ENCODE results near the gene LYPLAL1. TPM values are rescaled to one million over a fixed set of nuclear protein-coding genes. Genes with fewer than 3 reads are reported as not detected.

LYPLAL1 gene
- total and polyA plus RNA-seq, 2 of the 8 experiments (the other 6 are each of a cell fraction or from before 2014, with no cell fraction given): 6.3 to 23.8 TPM

- no peaks in the 10 kb centered on the region for H3K79me1 ChIP-seq (ENCODE audit: low read depth, low read length)
- H3K18ac ChIP-seq (ENCODE audit: extremely low read depth, low read length): no peak overlapping the region
- DNase-seq (ENCODE audit: low read depth in 1 of 2, low spot score in 2 of 2): no peak
- TF ChIP-seq MAX (IDR thresholded peaks at IDR 0.05) (no peak), SIX5 (IDR thresholded peaks at IDR 0.05; ENCODE audit: low read depth, low read length) (no peak), USF2 (IDR thresholded peaks at IDR 0.05; ENCODE audit: low read length) (no peak), KDM1A (IDR thresholded peaks at IDR 0.05; ENCODE audit: borderline replicate concordance, low read length) (no peak), TBP (IDR thresholded peaks at IDR 0.05; ENCODE audit: low read depth, low read length) (no peak), JUN (IDR thresholded peaks at IDR 0.05; ENCODE audit: low read depth, low read length) (no peak)
- no peak overlapping the region for H3K14ac ChIP-seq (ENCODE audit: insufficient read length)
- H3K4me1 ChIP-seq (replicated peaks in 1 of 4; ENCODE audit: control insufficient read depth in 3 of 4, insufficient read depth in 4 of 4, low read length in 3 of 4): no peaks in the 10 kb centered on the region
- no peak overlapping the region for H2BK15ac ChIP-seq (ENCODE audit: low read length)
- no peak overlapping the region for H2AFZ ChIP-seq (ENCODE audit: low read length)
- H2BK5ac ChIP-seq (ENCODE audit: low read depth, low read length): no peak overlapping the region
- no peak overlapping the region for H2AK5ac ChIP-seq (ENCODE audit: low read depth, low read length)
- H4K20me1 ChIP-seq (replicated peaks in 1 of 2; ENCODE audit: control insufficient read depth in 1 of 2, insufficient read depth in 2 of 2, low read length in 2 of 2): no peaks in the 10 kb centered on the region
- no peaks in the 10 kb centered on the region for H3K36me3 ChIP-seq (ENCODE audit: control insufficient read depth in 2 of 4, insufficient read depth in 4 of 4, low read length in 3 of 4)
- no peak overlapping the region for H3K9ac ChIP-seq (replicated peaks in 1 of 4; ENCODE audit: extremely low read depth in 1 of 4, low read depth in 3 of 4, low read length in 3 of 4)
- H2BK120ac ChIP-seq (replicated peaks; ENCODE audit: low read depth, low read length): no peak overlapping the region
- H3K27ac ChIP-seq (ENCODE audit: low read depth, low read length): no peak overlapping the region
- ChIA-PET POLR2A (ENCODE audit: partially characterized antibody) (no interaction called here), CTCF (ENCODE audit: partially characterized antibody) (no interaction called here)
- no peak overlapping the region for H2BK20ac ChIP-seq (ENCODE audit: low read length)
- no peak overlapping the region for H4K8ac ChIP-seq (ENCODE audit: extremely low read depth, insufficient read depth, low read length)
- H3K56ac ChIP-seq (replicated peaks; ENCODE audit: insufficient read length, low read depth, low read length): no peak overlapping the region
- H3K23ac ChIP-seq (ENCODE audit: insufficient read length): no peak overlapping the region
- no peak overlapping the region for H3K4me2 ChIP-seq (ENCODE audit: insufficient read depth in 1 of 2, low read depth in 2 of 2, low read length in 2 of 2)
- FAIRE-seq: no peak
- H3K4me3 ChIP-seq (ENCODE audit: extremely low read depth in 1 of 4, insufficient read depth in 2 of 4, low read depth in 3 of 4, low read length in 4 of 4): no peak overlapping the region
- no peaks in the 10 kb centered on the region for H3K23me2 ChIP-seq (ENCODE audit: low read depth, low read length)
- no peaks in the 10 kb centered on the region for H3K27me3 ChIP-seq (replicated peaks in 1 of 4; ENCODE audit: control insufficient read depth in 3 of 4, extremely low read depth in 1 of 4, insufficient read depth in 3 of 4, low read length in 3 of 4)
- no peaks in the 10 kb centered on the region for H3K79me2 ChIP-seq (ENCODE audit: control insufficient read depth in 1 of 2, insufficient read depth in 2 of 2, low read length in 2 of 2)
- no peak overlapping the region for H2BK12ac ChIP-seq (ENCODE audit: low read depth, low read length)
- H3K9me3 ChIP-seq (ENCODE audit: insufficient read depth in 2 of 2, low read depth in 1 of 2, low read length in 1 of 2): no peaks in the 10 kb centered on the region
- no peak overlapping the region for H4K91ac ChIP-seq (replicated peaks; ENCODE audit: insufficient read length, low read length)
- H3K4ac ChIP-seq (replicated peaks; ENCODE audit: insufficient read length, low read depth, low read length): no peak overlapping the region
- H4K5ac ChIP-seq (ENCODE audit: insufficient read length, low read depth, low read length): no peak overlapping the region
- WGBS, 2 experiments (ENCODE audit: extremely low coverage in 1 of 2, insufficient coverage in 1 of 2, insufficient read length in 1 of 2, insufficient replicate concordance in 2 of 2, low coverage in 1 of 2, low lambda C conversion rate in 2 of 2, missing lambda C conversion rate in 1 of 2): 100% methylated on average over 1 of the region's 1 CpG; no CpG with 5 or more reads in 1 of the 2 experiments
Observed at GRCh38 chr1:219143735-219144134, 29.9 kb upstream of the LYPLAL1 start.

Measured in H1 (cell line).